ENCODE results near the gene EP300. TPM values are rescaled to one million over a fixed set of nuclear protein-coding genes. Genes with fewer than 3 reads are reported as not detected.

EP300 gene
- total RNA-seq, 4 donors from 2014 or later = 50.5 to 111 (median 77.7) TPM

DNA sequence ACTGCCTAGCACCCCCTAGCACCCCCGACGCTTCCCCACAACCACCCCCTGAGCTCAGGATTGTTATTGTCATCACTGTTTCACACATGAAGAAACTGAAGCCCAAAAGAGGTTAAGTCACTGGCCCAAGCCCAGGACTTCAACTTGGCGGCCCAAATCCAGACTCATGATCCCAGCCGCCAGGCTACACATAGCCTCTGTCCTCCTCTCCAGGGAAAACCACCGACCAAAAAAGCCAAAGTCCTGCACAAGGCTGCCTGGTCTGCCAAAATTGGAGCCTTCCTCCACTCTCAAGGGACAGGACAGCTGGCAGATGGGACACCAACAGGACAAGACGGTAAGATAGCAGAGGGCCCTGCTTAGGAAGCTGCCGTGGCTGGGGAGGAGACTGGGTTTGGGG, 123.5 kb downstream of the EP300 start:
- intact Hi-C loops (cut with DNase I) = no loop called here

DNA sequence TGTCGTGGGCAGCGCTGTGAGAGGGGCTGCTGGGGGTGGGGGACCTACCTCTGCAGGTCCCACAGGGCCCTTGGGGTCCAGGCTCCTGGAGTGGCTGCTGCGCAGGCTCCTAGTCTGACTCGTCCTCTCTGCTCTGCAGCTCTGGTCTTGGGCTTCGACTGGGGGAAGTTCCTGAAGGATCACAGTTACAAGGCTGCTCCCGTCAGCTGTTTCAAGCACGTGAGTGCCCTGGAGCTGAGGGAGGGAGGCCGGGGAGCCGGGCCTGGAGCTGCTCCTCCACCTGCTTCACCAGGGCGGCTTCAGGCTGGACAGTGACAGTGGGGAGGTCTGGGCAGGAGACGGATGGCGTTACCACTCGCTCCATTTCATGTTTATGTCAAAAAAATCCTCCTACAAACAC, 124.6 kb downstream of the EP300 start:
- WGBS = 66% methylated on average over 6 of the region's 13 CpGs
- TF ChIP-seq POLR2AphosphoS5 (IDR thresholded peaks at IDR 0.05) (peak in 1 of 2 donors; percentile 23), EP300 (IDR thresholded peaks at IDR 0.05) (no peak)
- DNase-seq (ENCODE audit: extremely low spot score) = no peak
- peaks cover 18 to 73% (median 57%) of the 10 kb centered on the region in 4 donors for H3K36me3 ChIP-seq
- H3K4me3 ChIP-seq = peak overlapping the region; percentile 24 to 37 (median 32)
- H3K4me1 ChIP-seq = peaks cover 20 to 33% (median 30%) of the 10 kb centered on the region in 4 donors
- H3K9me3 ChIP-seq = no peaks in the 10 kb centered on the region
- intact Hi-C loops (cut with DNase I) = no loop called here
- H3K27me3 ChIP-seq = no peaks in the 10 kb centered on the region
- H3K27ac ChIP-seq (replicated peaks in 1 of 4) = peak overlapping the region; percentile 83 to 86 (median 84)

More for the DNA sequence above, 123.5 kb downstream of the EP300 start:
- TF ChIP-seq EP300 (IDR thresholded peaks at IDR 0.05) (no peak), POLR2A (IDR thresholded peaks at IDR 0.05; ENCODE audit: low read depth) (no peak), POLR2AphosphoS5 (IDR thresholded peaks at IDR 0.05) (no peak)
- TF ChIP-seq, protein P1, sequence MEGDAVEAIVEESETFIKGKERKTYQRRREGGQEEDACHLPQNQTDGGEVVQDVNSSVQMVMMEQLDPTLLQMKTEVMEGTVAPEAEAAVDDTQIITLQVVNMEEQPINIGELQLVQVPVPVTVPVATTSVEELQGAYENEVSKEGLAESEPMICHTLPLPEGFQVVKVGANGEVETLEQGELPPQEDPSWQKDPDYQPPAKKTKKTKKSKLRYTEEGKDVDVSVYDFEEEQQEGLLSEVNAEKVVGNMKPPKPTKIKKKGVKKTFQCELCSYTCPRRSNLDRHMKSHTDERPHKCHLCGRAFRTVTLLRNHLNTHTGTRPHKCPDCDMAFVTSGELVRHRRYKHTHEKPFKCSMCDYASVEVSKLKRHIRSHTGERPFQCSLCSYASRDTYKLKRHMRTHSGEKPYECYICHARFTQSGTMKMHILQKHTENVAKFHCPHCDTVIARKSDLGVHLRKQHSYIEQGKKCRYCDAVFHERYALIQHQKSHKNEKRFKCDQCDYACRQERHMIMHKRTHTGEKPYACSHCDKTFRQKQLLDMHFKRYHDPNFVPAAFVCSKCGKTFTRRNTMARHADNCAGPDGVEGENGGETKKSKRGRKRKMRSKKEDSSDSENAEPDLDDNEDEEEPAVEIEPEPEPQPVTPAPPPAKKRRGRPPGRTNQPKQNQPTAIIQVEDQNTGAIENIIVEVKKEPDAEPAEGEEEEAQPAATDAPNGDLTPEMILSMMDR (IDR thresholded peaks at IDR 0.05) = no peak
- Histone ChIP-seq H3K9me3 (no peaks in the 10 kb centered on the region), H3K36me3 (peaks cover 9 to 69% (median 51%) of the 10 kb centered on the region in 4 donors), H3K4me3 (no peak overlapping the region), H3K27me3 (no peaks in the 10 kb centered on the region), H3K27ac (replicated peaks in 1 of 4) (peak overlapping the region; percentile 83 to 86 (median 84)), H3K4me1 (peaks cover 20 to 33% (median 30%) of the 10 kb centered on the region in 4 donors)
- no peak for DNase-seq (ENCODE audit: extremely low spot score)
- 88% methylated on average over 4 of the region's 7 CpGs for WGBS

DNA sequence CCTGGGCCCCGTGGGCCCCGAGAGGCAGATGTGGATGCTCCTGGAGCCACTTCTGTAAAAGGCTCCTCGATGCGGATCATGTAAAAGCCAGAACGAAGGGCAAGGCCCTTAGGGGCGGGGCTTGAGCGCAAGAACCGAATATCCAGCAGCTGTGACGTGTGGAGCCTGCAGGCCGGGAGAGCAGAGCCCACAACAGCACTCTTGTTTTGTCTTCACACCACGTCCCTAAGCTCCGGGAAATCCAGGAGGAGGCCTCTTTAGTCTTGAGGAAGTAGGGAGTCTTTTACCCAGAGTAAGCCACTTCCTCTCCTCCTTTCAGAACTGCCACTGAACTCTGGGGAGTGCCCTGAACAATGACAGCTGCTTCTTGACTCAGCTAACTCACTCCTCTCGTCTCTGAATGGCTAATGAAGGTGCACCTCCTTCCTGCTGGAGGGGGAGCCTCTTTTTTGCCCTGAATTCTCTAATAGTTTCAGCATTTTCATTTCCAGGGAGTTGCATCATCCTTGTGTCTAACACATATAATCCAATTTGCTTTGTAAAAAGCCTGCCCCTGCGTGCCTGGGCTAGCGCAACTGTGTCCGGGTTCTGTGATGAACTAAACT, 125.3 kb downstream of the EP300 start:
- DNase-seq (ENCODE audit: extremely low spot score) = peak; percentile 96
- Histone ChIP-seq H3K4me3 (peak overlapping the region; percentile 24 to 37 (median 32)), H3K27ac (replicated peaks in 1 of 4) (peak overlapping the region; percentile 83 to 86 (median 84)), H3K9me3 (no peaks in the 10 kb centered on the region), H3K27me3 (no peaks in the 10 kb centered on the region), H3K36me3 (peaks cover 25 to 73% (median 59%) of the 10 kb centered on the region in 4 donors), H3K4me1 (peaks cover 20 to 33% (median 30%) of the 10 kb centered on the region in 4 donors)
- TF ChIP-seq, protein P1 (IDR thresholded peaks at IDR 0.05) = no peak
- peak; percentile 61 to 79 for TF ChIP-seq POLR2AphosphoS5 (IDR thresholded peaks at IDR 0.05)
- TF ChIP-seq POLR2A (IDR thresholded peaks at IDR 0.05; ENCODE audit: low read depth) = no peak
- TF ChIP-seq EP300 (IDR thresholded peaks at IDR 0.05) = no peak
- 11% methylated on average over 14 of the region's 16 CpGs for WGBS
- intact Hi-C loops (cut with DNase I) = no loop called here

DNA sequence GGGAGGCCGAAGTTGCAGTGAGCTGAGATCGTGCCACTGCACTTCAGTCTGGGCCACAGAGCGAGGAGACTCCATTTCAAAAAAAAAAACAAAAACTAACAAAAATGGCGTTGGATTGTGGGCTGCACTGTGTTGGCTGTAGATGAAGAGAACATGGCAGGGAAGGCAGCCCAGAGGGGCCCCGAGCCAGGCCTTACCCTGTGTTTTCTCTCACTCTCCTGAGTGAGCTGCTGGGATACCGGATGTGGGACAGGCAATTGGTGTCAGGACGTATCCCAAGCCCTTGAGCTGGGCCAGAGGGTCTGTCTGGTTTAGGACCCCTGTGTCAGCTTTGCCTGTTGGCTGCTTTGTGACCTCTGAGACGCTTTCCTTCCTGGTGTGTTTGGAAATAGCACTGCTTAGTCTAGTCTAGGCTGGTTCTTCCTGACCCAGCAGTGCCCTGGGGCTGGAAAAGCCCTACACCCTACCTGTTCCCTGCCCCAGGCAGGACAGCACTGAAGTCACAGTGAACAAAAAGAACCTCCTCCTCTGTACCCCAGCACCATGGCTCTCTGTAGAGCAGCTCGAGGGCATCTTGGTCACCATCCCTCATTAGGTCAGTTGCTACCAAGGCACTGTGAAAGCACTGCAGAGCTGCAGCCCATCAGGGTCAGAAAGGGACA, 130.6 kb downstream of the EP300 start:
- Histone ChIP-seq H3K9me3 (no peaks in the 10 kb centered on the region), H3K36me3 (peaks cover 60 to 91% (median 89%) of the 10 kb centered on the region in 4 donors), H3K27me3 (no peaks in the 10 kb centered on the region), H3K4me3 (no peak overlapping the region), H3K4me1 (peaks cover 5 to 7% (median 7%) of the 10 kb centered on the region in 4 donors), H3K27ac (replicated peaks in 1 of 4) (no peak overlapping the region)
- TF ChIP-seq POLR2AphosphoS5 (IDR thresholded peaks at IDR 0.05) (no peak), EP300 (IDR thresholded peaks at IDR 0.05) (no peak), POLR2A (IDR thresholded peaks at IDR 0.05; ENCODE audit: low read depth) (no peak)
- TF ChIP-seq, protein P1 (IDR thresholded peaks at IDR 0.05) = no peak
- 87% methylated on average over 5 of the region's 9 CpGs for WGBS
- intact Hi-C loops (cut with DNase I) = no loop called here
- DNase-seq (ENCODE audit: extremely low spot score) = no peak

DNA sequence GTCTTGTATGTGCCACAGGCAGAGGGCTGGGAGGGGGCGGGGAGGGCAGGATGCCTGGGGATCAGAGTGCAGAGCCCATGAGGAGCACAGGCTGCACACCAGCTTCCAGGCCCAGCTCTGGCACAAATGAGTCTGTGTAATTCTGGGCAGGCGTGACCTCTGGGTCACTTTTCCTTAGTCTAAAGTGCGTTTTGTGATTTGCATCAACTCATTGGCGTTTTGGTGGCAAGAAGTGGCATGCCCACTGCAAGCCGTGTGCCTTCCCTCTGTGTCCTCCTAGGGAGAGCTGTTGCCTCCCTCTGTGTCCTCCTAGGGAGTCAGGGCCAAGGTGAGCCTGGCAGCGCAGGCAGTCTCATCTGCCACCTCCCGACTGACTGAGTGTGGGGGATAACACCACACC, 131.1 kb downstream of the EP300 start:
- H3K4me3 ChIP-seq = no peak overlapping the region
- TF ChIP-seq POLR2AphosphoS5 (IDR thresholded peaks at IDR 0.05) (no peak), EP300 (IDR thresholded peaks at IDR 0.05) (no peak), POLR2A (IDR thresholded peaks at IDR 0.05; ENCODE audit: low read depth) (no peak)
- TF ChIP-seq, protein P1 (IDR thresholded peaks at IDR 0.05) = no peak
- WGBS = 86% methylated on average over 4 of the region's 7 CpGs
- H3K27me3 ChIP-seq = no peaks in the 10 kb centered on the region
- peaks cover 0 to 2% (median 1%) of the 10 kb centered on the region in 4 donors for H3K4me1 ChIP-seq
- no peak for DNase-seq (ENCODE audit: extremely low spot score)
- intact Hi-C loops (cut with DNase I) = no loop called here
- no peak overlapping the region for H3K27ac ChIP-seq (replicated peaks in 1 of 4)
- H3K9me3 ChIP-seq = no peaks in the 10 kb centered on the region
- peaks cover 61 to 97% (median 95%) of the 10 kb centered on the region in 4 donors for H3K36me3 ChIP-seq

Measured in esophagus muscularis mucosa (tissue), 4 donors.